HG03103 (cell line): ENCODE measurements around the gene NHSL2.

Experiments
- ATAC-seq: cut with Tn5 transposase; IDR thresholded peaks from one replicate; pipeline ENCODE4 v1.9.1; 2021; ENCODE audit warnings: low read depth; ENCODE audit not compliant: unreplicated experiment

NHSL2 gene

DNA sequence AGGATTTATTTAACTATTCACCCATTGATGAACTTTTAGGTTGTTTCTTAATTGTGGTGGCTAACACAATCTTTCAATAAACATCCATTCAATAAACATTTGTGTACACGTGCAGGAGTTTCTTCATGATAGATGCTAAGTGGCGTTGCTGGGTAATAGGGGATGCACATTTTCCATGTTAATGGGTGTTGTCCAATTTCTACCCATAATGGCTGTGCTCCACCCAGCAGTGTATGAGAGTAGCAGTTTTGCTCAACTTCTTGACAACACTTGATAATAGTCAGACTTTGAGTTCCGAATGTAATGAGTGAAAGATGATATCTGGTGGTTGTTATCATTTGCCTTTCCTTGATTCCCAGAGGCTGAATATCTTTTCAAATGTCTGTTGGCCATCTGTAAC, 104.7 kb downstream of the NHSL2 start:
- ATAC-seq, result no peak

DNA sequence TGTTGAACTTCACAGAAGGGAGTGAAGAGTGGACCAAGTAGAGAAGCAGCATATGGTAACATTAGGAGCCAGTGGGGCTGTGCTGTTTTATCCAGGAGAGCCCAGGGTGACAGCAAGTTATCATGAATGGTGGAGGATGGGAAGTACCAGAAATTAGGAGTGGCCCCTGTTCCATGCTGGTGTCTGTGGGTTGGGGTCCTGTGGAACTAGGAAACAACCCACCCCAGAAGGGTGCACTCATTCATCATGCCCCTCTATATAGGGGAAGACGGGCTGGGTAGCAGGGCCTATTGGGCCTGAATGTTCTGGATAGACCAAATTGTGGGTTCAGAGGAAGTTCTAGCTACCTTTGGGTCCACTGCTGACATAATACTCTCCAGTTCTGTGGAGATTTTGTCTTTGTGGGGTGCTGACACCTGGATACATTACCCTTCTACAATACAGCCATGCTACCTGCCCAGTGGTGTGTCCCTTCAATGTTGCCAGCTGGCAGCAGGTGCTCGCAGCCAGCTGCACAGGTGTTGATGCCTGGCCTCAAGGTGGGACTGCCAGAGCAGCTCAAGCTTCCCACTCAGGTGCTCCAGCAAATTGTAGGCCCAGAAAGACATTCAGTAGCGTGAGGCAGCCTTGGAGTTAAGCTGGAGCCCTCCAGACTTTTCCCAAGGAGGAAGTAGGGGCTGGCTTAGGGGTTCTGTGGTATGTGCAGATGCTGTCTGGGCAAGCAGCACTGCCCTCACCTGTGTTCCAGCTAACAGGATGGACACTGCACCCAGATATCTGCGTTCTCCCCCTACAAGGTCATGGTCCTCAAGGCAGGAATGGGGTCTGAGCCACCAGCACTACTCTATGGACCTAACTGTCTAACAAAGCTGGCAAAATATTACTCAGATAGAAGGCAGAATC, 106.5 kb downstream of the NHSL2 start:
- ATAC-seq, result no peak

DNA sequence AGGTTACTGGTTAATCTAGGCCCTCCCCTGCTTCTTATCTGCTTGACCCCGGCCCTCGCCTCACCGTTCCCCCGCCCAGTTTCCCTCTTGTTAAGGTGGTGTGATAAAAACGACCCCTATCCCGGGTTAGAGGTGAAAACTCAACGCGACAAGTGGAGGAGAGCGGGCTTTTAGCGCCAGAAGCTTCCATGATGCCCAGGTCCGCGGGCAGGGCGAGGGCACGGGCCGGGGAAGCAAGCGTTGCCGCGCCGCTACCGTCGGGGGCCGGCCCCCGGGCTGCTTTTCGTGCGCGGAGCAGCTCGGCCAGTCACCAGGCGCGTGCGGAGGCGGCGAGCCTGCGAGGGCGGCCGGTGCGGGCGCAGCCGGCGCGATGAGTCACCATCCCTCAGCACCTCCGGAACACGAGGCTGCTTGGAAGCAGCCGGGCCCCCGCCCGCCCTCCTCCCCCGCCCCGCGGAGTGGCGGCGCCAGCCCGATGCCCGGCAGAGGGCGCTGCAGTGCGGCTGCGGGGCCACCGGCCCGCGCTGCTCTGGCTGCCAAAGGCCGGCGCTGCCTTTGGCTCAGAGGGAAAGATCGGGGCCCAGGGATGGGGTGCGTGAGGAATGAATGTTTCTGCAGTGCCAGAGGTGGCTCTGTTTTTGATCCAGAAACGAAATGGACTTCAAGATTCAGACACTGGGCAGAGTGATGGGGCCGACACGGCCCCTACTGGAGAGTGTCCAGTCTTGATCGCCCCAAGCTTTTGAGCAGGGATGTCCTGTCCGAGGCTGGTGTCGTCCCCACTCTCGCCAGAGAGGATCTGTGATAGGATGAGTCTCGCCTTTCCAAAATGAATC, 107.8 kb downstream of the NHSL2 start:
- peak; percentile 58 for ATAC-seq

DNA sequence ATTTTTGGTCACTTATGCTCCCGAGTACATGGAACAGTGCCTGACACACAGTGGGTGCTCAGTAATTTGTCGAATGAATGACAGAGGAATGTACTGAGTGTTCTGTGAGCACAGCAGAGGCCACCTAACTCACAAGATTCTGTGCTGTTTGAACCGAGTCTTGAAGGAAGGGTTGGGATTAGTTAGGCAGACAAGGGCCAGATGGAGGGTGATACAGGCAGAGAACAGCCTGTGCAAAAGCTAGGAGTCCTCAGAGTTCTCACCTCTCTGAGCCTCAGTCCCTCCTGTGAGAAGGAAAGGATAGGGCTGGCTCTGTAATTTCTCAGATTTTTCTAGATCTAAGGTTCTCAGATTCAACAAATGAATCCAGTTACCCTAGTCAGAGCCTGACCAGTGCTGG, 108.8 kb downstream of the NHSL2 start:
- ATAC-seq, result no peak

DNA sequence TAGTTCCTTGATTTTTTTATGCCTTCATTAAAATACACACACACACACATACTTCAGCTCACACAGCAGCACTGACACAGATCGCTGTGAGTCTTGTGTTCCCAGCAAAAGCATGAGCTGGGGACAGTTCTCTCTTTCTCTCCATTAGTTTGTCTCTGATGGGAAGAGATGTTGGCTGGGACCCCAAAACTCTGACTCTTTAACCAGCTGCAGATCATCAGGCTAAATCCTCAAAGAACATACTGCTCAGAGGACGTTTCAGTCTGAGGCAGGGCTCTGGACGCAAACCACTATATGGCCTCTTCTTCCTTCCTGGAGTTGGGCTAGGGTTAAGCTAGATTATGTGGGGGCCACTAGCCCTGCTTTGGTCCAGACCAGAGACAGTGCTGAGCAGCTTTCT, 109.6 kb downstream of the NHSL2 start:
- no peak for ATAC-seq

DNA sequence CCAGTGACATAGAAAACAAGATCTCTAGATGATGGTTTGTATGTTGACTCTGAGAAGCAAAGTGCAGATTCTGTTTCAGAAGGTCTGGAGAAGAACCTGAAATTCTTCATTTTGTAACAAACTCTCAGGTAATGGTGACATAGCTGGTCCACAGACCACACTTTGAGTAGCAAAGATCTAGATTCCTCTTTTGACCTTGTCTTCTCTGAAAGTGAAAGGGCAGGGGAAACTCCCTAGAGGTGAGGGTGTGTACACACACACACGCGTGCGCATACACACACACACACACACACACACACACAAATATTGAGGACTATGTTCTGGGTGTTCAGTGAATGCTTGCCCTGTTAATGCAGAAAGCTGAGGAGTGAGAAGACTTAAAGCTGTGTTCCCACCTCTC, 110.1 kb downstream of the NHSL2 start:
- ATAC-seq, result peak; percentile 52

DNA sequence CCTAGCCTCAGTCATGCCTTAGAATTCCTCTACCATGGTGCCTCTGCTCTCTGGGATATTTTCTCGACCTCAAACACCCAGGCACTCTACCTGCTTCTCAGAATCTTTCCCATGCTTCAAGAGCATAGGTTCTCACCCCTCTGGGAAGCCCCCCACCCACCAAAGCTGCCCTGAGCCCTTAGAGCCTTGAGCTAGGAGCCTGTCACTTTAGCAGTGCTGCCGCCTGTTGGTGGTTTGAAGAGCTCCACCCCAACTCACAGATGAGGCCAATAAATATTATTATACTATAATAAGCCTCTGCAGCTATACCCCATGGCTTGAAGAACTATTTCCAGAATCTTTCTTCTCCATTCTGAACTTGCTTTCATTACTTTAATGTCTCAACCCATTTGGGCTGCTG, 111.3 kb downstream of the NHSL2 start:
- ATAC-seq, result no peak

DNA sequence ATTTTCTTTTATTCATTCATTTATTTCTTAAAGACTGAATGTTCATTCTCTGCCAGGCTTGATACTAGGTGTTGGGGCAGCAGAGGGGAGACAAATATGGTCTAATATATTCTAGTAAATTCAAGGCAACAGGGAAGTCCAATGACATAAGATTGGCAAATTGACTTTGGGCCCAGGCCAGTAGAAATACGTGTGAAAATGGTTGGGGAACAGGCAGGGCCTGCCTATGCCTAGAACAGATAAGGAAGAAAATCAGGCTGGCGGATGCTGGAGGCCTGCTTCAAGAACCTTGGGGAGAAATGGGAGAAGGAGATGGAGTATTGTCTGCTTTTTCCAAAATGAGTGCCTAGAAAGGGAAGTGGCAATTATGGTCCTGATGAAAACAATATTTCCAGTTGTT, 112.4 kb downstream of the NHSL2 start:
- ATAC-seq, result no peak

DNA sequence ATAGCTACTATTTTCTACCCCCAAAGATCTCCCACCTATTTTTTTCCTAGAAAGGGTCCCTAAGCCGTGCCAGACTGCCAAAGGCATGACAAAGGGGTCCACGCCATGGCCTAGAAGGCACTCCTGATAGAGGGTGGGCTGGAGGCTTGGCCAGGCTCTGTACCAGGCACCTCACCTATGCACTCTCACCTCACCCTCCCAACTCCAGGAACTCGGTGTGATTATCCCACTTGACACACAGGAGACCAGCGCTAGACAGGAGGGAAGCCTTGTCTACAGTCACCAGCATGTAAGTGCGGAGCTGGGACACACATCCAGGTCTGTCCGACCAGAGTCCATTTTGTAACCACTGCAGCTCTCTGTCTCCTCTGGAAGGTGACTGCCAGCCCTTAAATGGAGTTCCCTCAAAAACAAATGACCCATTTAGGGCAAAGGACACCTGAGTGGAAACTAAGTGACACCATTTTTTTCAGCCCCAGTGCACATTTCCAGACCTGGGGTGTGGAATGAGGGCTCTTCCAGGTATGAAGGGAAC, 114.7 kb downstream of the NHSL2 start:
- ATAC-seq, result no peak

DNA sequence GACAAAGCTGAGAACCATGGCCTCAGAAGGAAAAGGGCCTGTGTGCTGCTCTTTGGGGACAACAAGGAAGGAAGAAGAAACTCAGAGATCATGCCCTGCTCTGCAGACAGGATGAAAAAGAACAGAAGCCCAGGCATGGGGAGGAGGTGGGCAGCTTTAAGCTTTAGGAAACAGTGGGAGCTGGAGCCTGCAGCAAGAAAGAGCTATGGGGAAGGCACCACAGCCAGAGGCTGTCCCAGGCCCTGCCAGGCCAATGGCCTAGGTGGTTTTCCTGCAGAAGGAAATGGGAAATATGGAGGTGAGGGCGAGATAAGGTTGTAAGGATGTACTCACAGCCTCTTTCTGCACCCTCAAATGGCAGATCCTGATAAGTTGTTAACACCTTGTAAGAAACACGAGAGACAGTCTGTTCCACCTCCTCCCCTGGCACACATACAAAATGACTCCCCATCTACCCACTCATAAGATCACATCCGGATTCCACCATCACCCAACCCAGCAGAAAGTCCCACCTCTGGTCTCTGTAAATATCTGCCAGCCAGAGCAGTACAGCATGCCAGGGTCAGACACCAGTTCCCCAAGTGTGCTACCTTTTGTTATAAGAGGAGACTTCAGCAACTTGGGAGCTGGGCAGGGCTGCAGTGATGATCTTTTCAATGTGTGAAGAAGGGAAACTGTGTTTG, 115.8 kb downstream of the NHSL2 start:
- ATAC-seq, result no peak

DNA sequence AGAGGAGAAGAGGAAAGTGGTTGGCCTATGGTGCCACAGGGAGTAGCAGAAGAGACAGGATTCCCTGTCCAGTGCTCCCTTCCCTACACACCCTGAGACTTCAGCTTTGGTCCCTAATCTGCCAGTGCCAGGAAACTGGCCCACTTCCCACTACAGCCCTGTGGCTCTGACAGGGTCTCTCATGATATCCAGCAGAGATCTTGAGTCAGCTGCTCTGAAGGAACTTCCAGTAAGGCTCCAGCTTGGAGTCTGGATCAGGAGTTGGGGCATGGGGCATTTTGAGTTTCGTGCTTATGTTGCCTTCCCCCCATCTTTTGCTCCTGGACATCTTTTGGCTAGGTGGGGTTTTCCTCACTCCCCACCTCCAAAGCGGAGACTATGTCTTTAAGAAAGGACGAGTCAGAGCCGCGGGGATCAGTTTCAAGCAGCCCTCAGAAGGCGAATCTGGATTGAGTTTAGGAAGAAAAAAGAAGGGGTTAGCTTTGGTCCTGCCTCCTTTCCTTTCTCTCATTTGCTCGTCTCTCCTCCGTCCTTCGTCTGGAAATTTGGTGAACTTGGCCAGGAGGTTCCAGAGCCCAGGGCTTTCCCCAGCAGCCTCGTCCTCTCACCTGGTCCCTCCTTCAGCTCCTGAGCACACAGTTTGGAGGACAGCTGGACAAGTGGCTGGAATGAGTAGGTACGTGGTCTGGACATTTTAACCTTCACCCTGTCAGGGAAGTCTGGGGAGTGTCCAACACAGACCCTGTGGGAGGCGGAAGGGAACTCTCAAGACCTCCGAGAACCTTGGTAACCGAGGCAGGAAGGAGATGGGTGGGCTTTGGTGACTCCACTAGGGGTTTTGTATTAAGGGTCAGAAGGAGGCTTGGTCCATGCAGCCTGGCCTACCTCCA, 116.6 kb downstream of the NHSL2 start:
- no peak for ATAC-seq

DNA sequence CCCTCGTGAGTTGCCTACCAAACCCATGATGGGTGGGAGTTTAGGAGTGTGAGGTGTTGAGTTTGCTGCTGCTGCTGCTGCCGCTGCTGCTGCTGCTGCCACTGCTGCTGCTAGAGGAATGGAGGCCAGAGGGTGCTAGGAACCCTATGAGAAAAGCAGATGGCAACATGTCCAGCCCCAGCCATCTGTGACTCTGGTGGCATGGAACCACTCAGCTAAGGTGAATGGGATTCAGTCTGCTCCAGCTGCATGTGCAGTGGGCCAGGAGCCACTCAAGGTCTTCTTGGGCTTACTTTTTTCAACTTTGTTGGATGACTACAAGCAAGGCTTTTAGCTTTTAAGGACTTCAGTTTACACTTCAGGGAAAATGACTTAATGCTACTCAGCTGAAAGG, 117.3 kb downstream of the NHSL2 start:
- ATAC-seq, result no peak

DNA sequence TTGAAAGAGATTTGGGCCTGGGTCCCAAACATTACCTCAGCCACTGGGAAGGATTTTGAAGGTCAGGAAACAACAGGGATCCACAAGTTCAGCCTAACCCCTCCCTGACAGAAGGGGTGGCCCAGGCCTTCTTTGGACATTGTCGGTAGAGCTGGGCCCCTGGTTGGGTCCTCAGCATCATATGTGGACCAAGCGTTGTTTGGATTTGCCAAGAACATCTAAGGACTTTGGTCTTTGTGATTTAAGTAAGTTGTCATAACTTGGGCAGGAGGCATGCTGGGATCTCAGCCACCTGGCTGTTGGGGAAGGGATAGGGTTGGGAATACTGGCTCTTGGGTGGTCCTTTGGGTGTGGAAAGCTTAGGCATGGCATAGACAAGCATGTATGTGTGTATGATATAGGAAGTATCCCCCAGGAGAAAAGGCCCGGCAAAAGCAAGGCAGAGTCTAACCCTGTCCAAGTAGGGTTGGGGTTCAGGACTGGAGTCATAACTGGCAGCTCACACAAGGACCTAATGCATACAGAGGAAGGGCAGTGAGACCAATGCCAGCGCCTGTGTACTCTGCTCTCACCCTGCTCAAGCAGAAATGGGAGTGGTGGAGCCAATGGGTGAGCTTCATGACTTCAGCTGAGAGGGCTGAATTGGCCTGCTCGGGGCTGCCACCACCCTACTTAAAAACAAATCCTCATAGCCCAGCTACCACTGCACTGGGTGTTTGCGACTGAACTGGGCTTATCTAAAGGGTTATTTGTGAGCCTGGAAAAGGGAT, 118.2 kb downstream of the NHSL2 start:
- ATAC-seq, result no peak

DNA sequence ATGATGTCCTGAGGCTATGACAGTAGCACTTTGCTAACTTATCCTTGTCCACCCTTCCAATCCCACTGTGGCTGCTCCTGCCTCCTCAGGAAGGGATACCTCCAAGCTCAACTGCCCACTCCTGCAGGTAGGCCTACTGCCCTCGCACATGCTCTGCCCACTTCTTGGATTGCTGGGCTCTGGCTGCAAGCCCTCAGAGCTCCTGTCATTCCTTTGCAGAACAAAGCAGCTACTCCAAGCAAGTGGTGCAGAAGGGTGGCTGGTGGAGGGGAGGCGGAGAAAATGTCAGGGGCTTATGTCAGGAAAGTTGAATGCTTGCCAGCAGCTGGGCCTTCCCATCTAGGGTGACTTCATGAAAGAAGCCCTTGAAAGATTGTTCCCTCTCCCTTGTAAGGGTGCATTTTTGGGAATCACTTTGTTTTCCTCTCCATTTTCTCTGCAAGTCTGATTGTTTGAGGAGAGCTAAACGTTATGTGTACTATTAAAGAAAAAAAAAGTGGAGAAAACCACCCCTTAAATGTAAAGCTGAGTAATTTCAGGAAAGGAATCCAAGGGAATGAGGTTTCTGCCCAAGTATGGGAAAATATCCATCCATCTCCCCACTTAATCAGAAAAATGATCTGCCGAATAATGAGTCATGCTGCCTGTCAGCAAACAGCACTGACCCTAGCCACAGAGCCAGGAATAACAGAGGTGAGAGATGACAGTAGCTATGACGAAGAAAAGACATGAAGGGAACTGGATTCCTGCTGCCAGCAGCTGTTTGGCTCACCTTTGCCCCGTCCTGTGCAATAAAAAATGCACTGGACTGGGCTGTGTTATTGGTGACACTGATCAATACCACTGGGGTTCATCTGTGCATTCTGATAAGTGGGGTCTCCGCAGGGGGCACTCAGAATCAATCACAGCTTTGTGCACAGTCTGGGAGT, 119.1 kb downstream of the NHSL2 start:
- no peak for ATAC-seq

DNA sequence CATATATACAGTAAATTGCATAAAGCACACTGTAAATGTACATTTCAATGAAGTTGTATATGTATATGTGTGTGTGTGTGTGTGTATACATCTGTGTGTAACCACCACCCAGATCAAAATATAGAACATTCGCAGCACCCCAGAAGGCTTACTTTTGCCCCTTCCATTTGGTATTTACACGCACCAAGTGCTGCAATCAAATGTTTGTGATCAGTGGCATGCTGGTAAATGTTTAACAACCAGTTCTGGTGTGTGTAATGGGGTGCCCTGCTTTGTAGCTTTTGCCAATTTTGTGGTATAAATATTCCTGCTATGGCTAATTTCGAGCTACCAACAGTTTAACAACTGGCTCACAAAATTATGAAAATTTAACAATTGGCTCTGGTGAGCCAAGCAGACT, 119.8 kb downstream of the NHSL2 start:
- no peak for ATAC-seq

DNA sequence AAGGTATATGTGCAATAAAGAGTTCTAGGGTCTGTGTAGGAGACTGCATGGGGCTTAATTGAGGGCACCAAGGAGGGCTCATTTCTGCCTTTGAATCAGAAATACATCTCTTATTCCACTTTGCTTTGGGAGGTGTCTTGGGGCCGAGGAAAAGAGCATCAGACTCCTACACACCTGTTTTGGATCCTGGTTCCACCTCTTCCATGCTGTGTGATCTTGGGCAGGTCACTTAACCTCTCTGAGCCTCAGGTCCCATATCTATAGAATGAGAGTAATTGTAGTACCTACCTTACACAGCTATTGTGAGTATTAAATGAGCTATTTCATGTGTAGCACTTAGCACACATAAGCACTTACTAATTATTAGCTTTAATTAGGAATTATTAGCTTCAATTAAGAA, 120.5 kb downstream of the NHSL2 start:
- no peak for ATAC-seq

DNA sequence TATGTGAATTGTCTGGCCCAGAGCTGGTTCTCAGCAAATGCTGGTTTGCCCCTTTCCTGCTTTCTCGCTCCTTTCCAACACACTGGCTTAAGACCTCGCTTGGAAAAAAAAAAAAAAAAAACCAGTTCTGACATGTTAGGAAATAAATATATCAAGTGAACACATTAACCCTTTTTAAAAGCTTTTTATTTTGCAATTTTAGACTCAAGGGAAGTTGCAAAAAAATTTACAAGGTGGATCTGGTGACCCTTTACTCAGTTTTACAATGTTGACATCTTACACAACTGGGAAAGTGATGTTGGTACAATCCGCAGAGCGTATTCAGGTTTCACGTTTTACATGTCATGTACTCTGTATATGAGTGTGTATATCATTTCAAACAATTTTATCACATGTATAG, 121.0 kb downstream of the NHSL2 start:
- no peak for ATAC-seq

DNA sequence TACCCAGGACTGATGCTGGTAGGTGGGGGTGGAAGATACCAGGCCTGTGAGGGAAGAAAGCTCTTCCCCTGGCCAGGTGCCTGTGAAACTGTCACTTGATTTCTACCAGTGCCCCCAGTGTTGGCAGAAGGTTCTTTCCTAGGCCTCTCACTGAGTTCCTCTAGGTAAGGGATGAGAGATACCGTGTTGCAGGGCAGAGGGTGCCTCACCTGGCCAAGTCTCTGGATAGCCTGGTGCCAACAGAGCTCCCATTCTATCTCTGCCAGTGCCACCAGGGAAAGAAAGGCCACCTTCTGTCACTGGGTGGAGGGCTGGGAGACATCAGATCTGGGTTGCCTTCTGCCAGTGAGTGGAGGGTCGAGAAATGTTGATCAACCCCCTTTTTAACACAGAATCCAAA, 127.0 kb downstream of the NHSL2 start:
- ATAC-seq, result no peak
